ENCODE measurements around the gene PRKAR2B.
"Not testable (repeated sequence)": the region's sequence is repeated elsewhere in the genome, so short reads cannot be mapped to it uniquely, and the experiment has no call there.

The PRKAR2B gene

DNA sequence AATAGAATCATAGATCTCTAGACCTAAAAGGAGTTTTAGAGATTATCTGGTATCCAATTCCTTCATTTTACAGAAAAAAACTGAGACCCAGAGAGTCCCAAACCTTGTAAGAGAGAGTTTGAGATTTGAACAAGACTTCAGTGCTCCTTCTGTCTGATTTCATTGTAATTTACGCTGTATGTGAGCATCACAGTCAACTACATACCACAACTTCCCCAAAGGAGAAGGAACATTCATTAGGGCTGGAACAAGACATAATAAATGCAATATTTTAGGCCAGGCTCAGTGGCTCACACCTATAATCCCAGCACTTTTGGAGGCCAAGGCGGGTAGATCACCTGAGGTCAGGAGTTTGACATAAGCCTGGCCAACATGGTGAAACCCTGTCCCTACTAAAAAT, 17.3 kb upstream of the PRKAR2B start:
- ATAC-seq = no peak

DNA sequence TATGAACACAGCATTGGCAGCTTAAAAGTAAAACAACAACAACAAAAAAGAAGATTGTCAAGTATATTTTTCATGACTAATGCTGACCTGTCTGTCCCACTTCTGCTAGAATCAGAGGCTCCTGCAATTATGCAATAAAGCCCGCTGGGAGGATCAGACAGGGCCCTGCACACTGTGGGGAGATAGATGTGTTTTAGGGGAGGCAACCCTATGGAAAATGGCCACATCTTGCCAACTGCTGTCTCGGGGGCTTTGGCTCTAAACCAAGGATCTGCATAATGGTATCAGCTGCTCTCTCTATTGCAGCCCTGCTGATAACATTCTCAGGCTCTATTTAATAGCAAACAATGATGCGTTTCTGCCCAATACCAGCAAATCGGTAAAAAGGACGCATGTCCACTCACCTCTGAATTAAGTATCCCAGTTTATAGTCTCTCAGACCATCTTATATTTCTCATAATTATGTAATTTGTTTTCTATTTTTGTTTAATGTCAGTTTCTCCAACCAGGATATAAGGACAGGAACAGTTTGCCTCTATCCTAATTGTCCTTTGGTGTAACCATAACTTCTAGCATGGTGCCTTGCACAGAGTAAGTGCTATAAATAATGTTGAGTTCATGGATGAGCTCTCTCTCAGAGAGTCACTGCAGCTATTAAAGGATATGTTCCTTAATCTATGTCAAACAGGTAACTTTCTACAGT, 15.3 kb upstream of the PRKAR2B start:
- ATAC-seq = no peak
- no peak for DNase-seq

More for the DNA sequence above, 17.3 kb upstream of the PRKAR2B start:
- DNase-seq = no peak

DNA sequence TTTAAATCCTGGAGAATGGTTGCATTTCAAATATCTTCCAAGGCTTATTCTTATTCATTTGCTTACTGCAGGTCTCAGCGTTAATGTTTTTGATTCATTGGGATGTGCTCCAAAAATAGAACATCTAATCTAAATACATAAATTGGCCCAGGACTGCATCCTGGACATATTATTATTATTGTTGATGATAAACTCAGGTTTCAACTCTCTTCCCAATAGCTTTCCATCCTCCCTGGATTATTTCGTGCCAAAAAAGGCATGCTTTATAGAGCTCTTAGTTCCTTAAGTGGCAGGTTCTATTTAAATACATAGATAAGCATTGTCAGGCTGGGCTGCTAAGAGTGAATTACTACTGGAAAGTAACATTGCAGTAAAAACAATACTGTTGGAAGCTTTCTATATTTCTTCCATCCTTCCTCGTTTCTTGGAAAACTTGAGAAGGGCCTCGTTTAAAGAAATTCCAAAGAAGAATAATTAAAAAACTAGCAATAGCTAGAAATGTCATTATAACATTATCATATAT, 14.7 kb upstream of the PRKAR2B start:
- DNase-seq (no peak), ATAC-seq (no peak)

DNA sequence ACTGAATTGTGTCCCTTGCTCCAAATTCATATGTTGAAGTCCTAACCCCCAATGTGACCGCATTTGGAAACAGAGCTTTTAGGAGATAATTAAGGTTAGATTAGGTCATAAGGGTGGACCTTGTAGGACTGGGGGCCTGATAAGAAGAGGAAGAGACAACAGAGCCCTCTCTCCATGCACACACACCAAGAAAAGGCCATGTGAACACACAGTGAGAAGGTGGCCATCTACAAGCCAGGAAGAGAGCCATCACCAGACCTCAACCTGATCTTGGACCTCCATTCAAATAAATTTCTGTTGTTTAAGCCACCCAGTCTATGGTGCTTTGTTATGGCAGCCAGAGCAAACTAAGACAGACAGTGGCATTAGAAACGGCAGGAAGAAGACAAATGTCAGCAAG, 12.5 kb upstream of the PRKAR2B start:
- DNase-seq = no peak
- no peak for ATAC-seq

DNA sequence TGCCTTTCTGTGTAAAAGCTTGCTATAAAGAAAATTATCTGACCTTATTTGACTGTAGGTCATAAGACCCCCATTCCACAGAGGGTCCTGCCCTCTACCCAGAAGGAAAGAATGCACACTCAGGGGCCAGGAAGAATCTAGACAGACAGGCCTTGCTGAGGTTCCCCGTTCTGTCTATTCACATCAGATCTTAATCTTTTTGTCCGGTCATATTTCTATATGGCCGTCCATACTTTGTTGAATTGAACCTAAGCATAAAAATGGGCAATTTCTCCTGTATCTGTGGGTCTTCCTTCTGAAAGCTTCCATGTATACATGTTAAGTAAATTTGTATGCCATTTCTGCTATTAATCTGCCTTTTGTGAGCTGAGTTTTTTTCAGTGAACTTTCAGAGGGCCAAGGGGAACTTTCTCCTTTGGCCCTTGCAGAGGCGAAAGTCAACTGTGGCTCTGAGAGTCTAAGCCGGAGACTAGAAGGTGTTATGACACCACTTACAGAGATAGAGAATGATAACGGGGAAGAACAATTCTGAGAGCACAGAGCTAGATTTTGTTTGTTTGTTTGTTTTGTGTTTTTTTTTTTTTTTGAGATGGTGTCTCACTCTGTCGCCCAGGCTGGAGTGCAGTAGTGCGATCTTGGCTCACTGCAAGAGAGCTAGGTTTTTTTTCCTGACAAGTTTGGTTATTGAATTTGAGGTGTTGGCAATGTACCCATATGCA, 11.6 kb upstream of the PRKAR2B start:
- no peak for DNase-seq
- ATAC-seq = no peak

DNA sequence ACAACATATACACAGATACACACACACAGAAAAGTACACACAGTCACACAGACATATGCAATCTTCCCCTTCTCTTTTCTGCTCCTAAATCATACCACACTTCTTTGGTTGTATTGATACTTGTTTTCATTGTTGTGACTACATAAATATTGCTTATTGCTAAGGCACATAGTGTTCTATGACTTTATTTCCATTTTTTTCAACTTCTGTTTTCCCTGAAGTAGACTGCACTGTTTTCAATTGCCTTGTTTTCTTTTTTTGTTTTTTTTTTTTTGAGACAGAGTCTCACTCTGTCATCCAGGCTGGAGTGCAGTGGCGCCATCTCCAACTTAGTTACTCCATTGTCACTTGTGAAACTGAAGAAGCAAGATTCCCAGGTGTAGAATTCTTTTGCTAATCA, 10.0 kb upstream of the PRKAR2B start:
- ATAC-seq (no peak), DNase-seq (no peak)

DNA sequence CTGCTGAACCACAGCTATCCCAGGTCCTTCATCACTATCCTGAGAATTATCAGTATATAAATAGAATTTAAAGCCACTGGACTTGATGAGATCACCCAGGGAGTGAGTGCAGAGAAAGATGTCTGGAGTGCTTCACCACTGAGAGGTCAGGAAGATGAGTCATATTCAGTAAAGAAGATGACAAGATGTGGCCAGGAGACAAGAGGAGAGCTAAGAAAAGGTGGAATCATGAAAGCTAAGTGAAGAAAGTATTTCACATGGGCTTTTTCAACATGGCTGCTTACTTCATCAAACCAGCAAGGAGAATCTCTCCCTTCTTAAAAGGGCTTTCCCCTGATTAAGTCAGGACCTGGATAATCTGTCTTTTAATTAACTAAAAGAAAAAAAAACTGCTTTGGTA, 9.1 kb upstream of the PRKAR2B start:
- ATAC-seq = no peak
- no peak for DNase-seq

DNA sequence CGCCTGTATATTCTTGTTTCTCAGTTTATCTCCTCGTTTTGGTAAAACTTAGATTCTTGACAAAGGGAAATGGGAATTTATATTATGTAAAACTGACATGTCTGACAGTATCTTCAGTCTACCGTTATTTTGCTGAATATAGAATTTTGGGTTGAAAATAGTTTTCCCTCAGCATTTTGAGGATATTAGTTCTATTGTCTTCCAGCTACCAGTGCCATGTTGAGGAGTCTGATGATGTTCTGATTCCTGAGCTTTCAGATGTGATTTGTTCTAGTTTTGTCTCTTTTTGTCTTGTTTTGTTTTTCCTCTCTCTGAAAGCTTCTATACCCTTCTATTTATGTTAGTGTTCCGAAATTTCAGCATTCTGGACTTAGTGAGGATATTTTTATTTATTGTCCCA, 8.0 kb upstream of the PRKAR2B start:
- no peak for DNase-seq
- ATAC-seq = no peak

DNA sequence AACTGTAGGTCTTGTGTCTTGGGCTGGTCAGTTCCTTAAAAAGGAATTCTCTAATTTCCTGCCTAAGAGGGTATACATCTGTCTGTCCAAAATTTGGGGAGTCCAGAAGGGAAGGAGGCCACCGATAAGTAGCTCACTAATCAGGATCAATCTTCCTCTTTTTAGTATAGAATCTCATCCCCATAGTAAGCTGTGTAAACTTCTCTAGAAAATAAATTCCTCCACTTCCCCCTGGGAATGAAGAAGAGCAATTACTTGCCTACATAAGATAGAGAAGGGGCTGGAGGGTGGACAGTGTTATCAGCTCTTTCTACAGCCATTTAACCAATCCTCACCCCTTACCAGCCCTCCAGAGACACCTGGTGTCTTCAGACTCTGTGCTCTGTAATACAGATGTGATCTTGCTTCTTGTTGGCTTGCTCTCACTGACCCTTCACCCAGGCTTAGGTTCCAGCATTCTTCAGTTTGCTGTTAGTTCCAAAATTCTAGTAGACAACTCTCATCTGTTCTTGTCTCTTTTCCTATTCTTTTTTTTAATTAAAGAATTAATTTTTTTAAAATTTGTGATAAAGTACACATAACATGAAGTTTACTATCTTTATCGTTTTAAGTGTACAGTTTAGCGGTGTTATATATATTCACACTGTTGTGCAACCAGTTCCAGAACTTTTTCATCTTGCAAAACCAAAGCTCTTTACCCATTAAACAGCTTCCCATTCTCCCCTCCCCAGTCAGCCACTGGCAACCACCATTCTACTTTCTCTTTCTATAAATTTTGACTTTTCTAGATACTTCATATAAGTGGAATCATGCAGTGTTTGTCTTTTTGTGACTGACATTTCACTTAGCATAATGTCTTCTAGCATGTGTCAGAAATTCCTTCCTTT, 6.5 kb upstream of the PRKAR2B start:
- ATAC-seq = no peak
- no peak for DNase-seq

DNA sequence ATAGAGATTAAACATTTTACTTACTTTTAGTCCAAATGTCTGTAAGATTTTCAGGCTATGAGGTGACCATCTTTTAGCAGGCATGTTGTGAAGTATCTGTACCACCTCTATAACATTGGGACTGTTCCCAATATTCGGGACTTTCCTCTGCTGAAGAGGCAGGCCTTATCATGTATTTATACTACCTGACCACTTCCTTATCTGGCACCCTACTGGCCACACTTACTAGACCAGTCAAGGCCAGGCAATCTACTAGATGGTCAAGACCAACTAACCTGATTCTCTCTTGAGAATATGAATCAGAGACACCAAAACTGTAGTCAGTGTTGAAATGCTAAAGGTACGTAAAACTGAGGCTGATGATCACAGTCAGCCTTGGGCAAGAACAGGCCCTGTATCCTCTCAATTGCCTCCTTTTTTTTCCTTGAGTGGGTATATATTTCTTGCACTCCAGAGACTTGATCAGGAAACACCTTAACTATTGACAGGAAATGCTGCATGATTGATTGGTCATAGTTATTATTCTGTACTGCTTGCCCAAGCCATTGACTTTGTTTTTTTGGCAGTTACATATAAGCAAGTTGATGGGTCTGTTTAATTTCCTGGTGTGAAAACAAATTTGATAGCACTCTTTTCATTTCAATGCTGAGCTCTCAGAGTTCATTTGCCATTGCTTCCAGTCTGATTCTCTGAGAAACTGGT, 5.2 kb upstream of the PRKAR2B start:
- ATAC-seq = no peak
- DNase-seq = no peak

DNA sequence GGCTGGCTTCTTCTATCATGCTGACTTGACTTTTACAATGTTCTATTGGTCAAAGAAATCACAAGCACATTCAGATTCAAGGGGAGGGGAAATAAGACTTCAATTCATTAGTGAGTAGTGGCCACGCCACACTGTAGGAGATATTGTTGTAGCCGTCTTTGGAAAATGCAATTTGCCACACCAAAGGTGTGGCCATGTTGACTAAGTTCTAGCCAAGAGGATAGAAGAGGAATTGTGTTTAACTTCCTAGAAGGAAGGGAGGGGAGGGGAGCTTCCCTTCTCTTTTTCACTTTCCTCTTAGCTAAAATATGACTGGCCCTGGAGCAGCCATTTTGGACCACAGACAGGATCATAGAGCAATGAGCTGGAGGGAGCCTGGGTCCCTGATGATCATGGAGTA, 3.4 kb upstream of the PRKAR2B start:
- ATAC-seq = no peak
- DNase-seq = no peak

DNA sequence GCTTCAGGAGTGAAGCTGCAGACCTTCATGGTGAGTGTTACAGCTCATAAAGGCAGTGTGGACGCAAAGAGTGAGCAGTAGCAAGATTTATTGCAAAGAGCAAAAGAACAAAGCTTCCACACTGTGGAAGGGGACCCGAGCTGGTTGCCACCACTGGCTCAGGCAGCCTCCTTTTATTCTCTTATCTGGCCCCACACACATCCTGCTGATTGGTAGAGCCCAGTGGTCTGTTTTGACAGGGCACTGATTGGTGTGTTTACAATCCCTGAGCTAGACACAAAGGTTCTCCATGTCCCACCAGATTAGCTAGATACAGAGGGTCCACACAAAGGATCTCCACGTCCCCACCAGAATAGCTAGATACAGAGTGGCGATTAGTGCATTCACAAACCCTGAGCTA, 2.7 kb upstream of the PRKAR2B start:
- DNase-seq, ATAC-seq: not testable (repeated sequence)

DNA sequence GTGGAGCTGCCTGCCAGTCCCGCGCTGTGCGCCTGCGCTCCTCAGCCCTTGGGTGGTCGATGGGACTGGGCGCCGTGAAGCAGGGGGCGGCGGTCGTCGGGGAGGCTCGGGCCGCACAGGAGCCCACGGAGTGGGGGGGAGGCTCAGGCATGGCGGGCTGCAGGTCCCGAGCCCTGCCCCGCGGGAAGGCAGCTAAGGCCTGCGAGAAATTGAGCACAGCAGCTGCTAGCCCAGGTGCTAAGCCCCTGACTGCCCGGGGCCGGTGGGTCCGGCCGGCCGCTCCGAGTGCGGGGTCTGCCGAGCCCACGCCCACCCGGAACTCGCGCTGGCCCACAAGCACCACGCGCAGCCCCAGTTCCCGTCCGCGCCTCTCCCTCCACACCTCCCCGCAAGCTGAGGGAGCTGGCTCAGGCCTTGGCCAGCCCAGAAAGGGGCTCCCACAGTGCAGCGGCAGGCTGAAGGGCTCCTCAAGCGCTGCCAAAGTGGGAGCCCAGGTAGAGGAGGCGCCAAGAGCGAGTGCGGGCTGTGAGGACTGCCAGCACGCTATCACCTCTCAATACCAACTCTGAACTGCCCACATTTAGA, 2.1 kb upstream of the PRKAR2B start:
- not testable (repeated sequence) for ATAC-seq, DNase-seq

DNA sequence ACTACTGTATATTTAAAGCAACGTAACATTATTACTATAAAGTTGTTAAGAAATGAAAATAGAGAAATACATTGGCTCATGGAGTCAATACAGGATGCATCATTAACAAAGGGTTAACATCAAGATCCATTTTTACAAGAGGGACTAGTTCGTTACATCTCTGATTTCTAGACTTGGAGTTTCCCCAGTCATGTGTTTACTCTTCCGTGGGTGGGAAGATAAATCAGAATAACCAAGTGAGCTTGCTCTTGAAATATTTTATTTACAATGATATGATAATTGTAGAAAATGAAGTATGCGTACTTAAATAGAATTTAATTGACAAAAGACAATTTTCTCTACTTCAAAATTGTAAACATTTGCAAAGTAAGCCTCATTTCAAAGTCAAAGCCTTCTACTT, 1.0 kb upstream of the PRKAR2B start:
- DNase-seq = no peak
- ATAC-seq = no peak

DNA sequence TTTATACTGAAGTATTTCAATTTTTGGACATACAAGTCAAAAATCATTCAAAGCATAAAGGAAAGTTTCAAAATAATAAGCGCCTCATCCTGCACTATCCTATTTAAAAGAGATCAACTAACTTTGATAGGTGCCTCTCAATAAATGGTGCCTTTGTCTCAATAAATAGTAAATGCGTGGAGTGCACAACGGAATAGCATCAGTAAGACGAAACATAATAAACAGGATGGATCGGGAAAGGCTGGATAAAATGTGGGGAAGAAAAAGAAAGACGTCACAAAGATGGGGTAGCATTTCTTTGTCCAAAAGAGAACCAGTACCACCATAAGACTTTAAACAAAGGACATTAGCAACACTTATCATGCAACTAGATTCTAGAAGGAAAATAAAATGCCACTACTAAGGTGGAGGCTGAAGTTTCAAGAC, 571 bp upstream of the PRKAR2B start:
- DNase-seq = no peak
- no peak for ATAC-seq

DNA sequence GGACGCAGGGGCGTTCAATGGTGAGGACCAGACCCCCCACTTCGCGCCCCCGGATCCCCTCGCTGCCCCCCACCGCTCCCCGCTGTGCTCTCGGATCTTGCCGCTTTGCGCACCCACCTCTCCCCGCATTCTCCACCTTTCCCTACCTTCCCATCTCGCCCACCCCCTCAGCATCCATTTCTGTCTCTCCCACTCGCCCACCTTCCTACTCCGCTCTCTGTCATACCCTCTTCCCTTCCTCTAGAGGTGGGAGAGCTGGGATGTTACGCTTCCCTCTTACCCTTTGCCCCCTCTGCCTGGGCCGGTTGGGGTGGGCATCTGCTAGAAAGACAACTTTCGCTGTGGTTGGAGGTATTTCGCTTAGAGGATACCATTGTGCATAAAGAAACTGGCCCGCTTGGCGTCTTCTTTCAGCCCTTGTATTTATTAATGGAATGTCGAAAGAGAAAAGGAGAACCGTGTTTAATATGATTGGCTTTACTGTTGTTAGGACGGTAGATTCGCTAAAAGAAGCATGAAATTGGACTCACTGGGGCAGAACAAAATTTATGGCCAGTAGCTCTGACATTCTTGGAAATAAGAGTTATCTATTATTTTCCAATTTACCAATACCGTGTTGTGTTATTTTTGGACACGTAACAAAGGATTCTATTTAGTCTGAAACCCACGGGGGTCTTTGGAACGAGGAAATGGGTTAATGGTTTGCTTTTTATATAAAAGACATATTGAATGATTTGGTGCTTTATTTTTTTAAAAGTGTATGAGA, 873 bp downstream of the PRKAR2B start:
- DNase-seq (no peak), ATAC-seq (no peak)

DNA sequence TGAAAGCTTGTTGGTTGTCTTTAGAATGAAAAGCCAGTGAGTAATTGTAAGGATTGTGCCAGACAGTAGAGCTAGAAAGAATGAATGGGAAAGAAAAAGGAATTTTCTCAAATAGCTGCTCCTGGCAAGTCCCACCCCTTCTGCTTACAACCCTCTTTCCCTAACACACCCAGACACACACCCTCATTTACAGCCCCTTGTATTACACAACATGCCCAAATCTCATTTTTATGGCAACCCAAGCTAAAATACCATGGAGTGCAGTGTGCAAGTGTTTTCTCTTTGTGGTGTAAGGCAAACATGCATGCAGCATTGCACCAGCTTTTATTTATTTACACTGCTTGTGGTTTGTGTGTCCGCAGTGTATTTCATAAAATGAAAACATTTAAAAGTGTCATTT, 1.5 kb downstream of the PRKAR2B start:
- DNase-seq = no peak
- ATAC-seq = no peak

DNA sequence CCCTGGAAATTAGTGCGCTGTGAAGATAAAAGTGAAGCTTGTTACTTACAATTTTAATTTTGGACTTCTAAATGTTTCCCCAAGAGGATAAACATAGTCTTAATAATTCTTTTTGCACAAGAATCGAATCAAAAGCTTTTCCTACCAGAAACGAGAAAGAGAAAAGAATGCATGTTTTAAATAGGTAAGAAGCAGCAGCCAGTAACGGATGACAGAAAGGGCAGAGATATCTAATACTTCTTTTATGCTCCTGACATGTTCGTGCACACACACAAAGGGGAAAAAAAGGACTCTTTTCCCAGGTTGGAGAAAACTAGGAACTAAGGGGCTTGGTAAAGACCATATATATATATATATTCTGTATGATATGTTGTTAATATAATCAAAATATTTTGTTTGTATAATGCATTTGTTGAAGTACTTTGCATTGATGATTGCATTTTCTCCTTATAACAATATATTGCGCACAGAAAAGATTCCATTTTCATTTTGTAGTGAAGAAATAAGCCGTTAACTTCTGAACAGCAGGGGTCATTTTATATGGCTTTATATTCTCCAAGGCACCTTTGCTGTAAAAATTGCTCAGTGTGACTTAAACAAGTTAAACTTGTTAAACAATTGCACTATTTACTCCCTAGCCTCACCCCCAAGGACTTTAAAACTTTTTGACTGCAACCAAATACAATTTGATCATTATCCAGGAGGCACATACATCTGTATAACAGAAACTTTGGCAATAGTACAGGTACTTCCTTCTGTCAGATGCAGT, 2.2 kb downstream of the PRKAR2B start:
- DNase-seq = no peak
- ATAC-seq = no peak

DNA sequence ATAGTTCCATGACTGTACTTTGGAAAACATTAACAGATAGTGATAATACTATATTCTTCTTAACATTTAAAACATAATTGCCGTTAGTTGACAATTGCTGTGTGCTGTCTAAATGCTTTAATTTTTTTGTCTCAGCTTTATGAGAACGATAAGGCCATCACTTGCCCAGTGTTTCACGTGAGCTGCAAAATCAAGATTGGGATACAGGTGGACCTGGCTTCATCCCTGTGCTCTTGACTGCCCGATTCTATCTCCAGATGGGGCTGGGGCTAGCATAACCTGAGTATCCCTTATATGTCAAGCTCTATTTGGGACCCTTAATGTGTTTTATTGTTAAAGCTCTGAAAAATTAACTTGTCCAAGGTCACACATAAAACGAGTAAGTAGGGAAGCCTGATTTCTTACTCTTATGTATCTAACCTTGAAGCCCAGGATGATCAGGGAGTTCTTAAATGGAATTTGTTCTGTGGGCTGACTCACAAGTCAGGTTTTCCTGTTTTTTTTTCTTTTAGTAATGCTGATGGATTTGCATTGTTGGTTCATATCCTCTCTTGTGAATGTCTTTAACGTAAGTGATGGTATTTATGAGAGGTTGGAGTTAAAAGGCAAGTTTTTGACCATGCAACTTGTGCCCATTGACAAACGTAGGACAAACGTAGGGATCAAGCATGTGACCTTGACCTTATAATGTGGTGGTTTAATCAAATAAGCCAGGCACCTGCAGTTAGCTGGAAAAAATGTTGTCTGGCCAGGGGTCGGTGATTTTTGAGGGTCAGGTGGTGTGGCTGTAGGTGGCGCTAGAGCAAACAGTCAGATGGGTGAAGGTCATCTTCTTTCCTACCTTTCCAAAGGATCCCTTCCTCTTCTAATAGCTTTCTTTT, 3.6 kb downstream of the PRKAR2B start:
- DNase-seq (no peak), ATAC-seq (no peak)

Data from stimulated activated naive CD8-positive, alpha-beta T cell treated with anti-CD3 and anti-CD28 coated beads, Interleukin-15, Interleukin-2, amounts not matched to agents 100 U/mL and 50 U/mL, for 24 hours (primary cell).